WERI-Rb-1 (cell line): ENCODE data around the gene AMIGO2.
"Not testable (repeated sequence)": the region's sequence is repeated elsewhere in the genome, so short reads cannot be mapped to it uniquely, and the experiment has no call there.

Source experiments
- DNase-seq: peaks from one replicate; pipeline ENCODE4 v3.0.0-alpha.2; 2020
- H3K27ac ChIP-seq: fragments of 250-450 bp; sonication (Bioruptor Pico); 2 replicates; pipeline ENCODE4 v1.5.1; 2020; ENCODE audit warnings: mild to moderate bottlenecking, moderate library complexity
- H3K27me3 ChIP-seq: fragments of 250-450 bp; sonication (Bioruptor Pico); 2 replicates; pipeline ENCODE4 v1.5.1; 2021; ENCODE audit warnings: mild to moderate bottlenecking, low read depth, moderate library complexity; ENCODE audit not compliant: insufficient read depth, severe bottlenecking
- H3K36me3 ChIP-seq: fragments of 250-450 bp; sonication (Bioruptor Pico); 2 replicates; pipeline ENCODE4 v1.5.1; 2020; ENCODE audit warnings: mild to moderate bottlenecking, moderate library complexity
- H3K4me3 ChIP-seq: 2 replicates; pipeline ENCODE4 v1.5.1; 2011; ENCODE audit warnings: low read depth, mild to moderate bottlenecking, control low read depth, low read length
- H3K9me3 ChIP-seq: fragments of 250-450 bp; sonication (Bioruptor Pico); 2 replicates; pipeline ENCODE4 v1.5.1; 2021; ENCODE audit warnings: mild to moderate bottlenecking, moderate library complexity; ENCODE audit not compliant: severe bottlenecking
- TF ChIP-seq, protein P1 (sequence below): IDR thresholded peaks from 2 replicates; pipeline ENCODE4 v1.5.1; 2011; ENCODE audit warnings: low read depth, mild to moderate bottlenecking, control low read depth, inconsistent platforms, low read length

The AMIGO2 gene

DNA sequence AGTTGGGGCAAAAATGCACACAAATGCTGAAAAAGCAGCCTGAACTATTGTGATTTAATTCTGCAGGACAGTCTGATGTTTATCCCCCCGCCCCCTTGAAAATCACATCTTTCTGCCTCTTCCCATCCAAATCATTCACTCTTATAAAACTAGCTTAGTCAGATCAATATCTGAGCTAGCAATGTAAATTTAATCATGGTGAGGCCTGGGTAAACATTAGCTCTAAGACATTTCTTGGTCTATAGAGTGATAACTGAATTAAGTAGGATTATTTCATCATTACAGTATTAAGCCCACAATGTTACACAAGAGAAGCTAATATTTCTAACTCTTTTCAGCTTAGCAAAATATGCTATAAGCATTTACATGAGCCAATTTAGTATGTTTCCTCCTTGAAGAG lies 9.4 kb downstream of the AMIGO2 start:
- H3K27me3 ChIP-seq, result peaks cover 23% of the 10 kb centered on the region
- TF ChIP-seq, protein P1, sequence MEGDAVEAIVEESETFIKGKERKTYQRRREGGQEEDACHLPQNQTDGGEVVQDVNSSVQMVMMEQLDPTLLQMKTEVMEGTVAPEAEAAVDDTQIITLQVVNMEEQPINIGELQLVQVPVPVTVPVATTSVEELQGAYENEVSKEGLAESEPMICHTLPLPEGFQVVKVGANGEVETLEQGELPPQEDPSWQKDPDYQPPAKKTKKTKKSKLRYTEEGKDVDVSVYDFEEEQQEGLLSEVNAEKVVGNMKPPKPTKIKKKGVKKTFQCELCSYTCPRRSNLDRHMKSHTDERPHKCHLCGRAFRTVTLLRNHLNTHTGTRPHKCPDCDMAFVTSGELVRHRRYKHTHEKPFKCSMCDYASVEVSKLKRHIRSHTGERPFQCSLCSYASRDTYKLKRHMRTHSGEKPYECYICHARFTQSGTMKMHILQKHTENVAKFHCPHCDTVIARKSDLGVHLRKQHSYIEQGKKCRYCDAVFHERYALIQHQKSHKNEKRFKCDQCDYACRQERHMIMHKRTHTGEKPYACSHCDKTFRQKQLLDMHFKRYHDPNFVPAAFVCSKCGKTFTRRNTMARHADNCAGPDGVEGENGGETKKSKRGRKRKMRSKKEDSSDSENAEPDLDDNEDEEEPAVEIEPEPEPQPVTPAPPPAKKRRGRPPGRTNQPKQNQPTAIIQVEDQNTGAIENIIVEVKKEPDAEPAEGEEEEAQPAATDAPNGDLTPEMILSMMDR, result no peak
- no peak overlapping the region for H3K27ac ChIP-seq
- H3K36me3 ChIP-seq, result no peaks in the 10 kb centered on the region
- DNase-seq, result no peak
- H3K9me3 ChIP-seq, result no peaks in the 10 kb centered on the region
- H3K4me3 ChIP-seq, result no peak overlapping the region

DNA sequence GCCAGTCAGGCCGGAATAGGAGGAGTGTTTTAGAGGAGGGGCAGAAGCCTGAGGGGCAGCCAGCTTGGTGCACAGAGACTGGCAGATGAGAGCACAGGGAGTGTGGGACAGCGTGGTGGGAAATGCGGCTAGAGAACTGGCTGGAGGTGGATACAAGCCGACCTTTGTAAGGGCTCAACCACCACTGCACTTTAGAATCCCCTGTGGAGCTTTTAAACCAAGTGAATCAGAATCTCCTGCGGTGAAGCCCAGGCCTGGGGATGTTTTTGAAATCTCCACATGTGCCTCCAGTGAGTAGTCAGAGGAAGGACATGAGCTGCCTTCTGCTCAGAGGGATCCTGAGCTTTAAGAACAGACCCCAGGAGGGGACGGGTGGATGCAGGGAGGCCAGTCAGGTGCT lies 11.2 kb downstream of the AMIGO2 start:
- H3K27me3 ChIP-seq, result peaks cover 23% of the 10 kb centered on the region
- H3K36me3 ChIP-seq, result no peaks in the 10 kb centered on the region
- no peak overlapping the region for H3K27ac ChIP-seq
- no peak overlapping the region for H3K4me3 ChIP-seq
- DNase-seq, result no peak
- no peaks in the 10 kb centered on the region for H3K9me3 ChIP-seq
- TF ChIP-seq, protein P1, result no peak

DNA sequence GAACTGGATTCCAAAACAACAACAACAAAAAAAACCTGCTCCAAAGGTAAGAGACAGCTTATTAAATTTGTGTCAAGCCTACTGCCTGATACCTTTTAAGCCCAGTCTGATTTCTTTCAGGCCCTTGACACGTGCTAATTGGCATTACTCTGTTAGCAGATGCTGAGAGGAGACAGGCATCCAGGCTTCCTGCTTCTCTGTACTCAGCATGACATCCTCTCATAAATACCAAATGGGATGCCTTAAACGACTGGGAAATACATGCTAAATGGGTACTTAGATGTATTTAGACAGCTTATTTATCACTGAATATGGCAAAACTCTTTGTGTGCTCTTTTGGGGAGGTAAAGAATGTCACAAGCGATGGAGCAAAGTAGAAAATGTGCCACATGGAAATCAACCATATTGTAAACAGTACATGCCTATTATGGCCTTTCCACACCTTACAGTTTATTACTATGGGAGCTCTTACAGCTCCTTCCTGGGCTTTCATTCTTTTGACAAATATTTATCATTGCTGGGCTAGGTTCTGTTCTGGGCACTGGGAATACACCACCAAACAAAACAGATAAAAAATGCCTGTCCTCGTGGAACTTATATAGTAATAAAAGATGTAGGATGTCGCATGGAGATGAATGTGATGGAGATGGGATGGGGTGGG lies 11.9 kb downstream of the AMIGO2 start:
- TF ChIP-seq, protein P1, result no peak
- Histone ChIP-seq H3K4me3 (no peak overlapping the region), H3K9me3 (no peaks in the 10 kb centered on the region), H3K27ac (no peak overlapping the region), H3K27me3 (peaks cover 21% of the 10 kb centered on the region), H3K36me3 (no peaks in the 10 kb centered on the region)
- no peak for DNase-seq

DNA sequence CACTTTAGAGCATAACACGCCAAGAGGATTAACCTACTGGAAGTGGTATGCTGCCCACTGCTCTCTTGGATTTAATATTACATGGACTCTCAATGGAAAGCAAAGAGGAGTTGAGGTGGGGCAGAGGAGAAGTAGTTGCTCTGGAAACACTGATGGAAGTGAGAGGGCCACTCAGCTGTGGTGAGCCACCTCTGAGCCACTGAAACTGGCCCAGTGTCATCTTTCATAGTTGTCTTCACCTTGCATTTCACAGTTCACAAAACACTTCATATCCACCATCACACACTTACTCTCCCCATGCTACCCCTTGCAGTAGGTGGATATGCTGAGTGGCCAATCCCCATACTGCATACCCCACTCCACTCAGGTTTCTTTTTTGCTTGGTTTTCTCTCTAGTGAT lies 12.6 kb downstream of the AMIGO2 start:
- H3K27ac ChIP-seq, result no peak overlapping the region
- no peaks in the 10 kb centered on the region for H3K9me3 ChIP-seq
- H3K36me3 ChIP-seq, result no peaks in the 10 kb centered on the region
- peaks cover 15% of the 10 kb centered on the region for H3K27me3 ChIP-seq
- DNase-seq, result no peak
- H3K4me3 ChIP-seq, result no peak overlapping the region
- TF ChIP-seq, protein P1, result no peak

DNA sequence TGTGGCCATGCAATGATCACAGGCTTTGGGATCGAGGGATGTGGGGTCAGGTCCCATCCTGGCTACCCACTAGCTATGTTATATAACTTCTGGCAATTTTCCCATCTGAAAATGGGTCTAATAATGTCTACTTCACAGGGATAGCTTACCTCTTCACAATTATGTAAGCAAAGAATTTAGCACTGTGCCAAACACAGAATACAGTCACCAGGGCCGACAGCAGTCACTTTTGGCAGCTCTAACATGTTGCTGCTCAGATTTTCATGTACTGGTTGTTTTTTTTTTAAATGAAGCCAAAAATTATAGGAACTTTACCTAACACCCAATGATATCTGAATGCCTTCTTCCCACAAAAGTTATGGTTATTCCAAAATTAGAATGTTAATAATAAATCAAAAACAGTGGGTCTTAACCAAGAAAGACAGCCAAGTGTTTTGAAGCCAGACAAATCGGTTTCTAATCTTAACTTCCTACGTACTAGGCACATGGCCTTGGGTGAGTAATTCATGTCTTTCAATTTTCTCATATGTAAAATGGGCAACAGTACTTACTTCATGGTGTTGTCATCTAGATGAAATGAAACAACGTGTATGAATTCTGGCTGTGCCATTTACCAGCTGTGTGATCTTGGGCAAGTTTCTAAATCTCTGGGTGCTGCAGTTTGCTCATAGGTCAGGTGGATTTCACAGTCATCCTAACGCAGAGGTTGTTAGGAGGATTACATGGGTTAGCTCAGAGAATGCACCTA lies 13.3 kb downstream of the AMIGO2 start:
- Histone ChIP-seq H3K27me3 (peaks cover 15% of the 10 kb centered on the region), H3K4me3 (no peak overlapping the region), H3K9me3 (no peaks in the 10 kb centered on the region), H3K36me3 (no peaks in the 10 kb centered on the region), H3K27ac (no peak overlapping the region)
- DNase-seq, result no peak
- TF ChIP-seq, protein P1, result no peak

DNA sequence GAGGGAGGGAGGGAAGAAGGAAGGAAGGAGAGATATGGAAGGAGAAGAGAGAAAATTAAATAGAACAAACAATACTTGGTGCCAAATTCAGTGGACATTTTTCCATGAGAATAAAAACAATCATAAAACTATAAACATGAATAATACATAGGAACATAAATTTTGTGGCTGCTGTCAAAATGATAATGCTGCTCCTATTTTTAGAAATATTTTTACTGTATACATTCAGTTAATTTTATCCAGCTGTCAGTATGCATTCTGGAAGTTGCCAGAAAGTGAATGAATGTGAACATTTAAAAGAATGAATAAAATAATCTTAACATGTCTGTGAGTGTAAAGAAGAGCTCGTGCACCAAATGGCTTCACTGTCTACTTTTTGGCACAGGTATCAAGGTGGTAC lies 14.2 kb downstream of the AMIGO2 start:
- peaks cover 13% of the 10 kb centered on the region for H3K27me3 ChIP-seq

DNA sequence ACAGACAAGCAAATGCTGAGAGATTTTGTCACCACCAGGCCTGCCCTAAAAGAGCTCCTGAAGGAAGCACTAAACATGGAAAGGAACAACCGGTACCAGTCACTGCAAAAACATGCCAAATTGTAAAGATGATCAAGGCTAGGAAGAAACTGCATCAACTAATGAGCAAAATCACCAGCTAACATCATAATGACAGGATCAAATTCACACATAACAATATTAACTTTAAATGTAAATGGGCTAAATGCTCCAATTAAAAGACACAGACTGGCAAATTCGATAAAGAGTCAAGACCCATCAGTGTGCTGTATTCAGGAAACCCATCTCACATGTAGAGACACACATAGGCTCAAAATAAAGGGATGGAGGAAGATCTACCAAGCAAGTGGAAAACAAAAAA lies 21.1 kb downstream of the AMIGO2 start:
- H3K4me3 ChIP-seq, H3K27ac ChIP-seq, DNase-seq, H3K9me3 ChIP-seq, H3K36me3 ChIP-seq: not testable (repeated sequence)
- H3K27me3 ChIP-seq, result peaks cover 16% of the 10 kb centered on the region

More for the DNA sequence above, 14.2 kb downstream of the AMIGO2 start:
- Histone ChIP-seq H3K9me3 (no peaks in the 10 kb centered on the region), H3K4me3 (no peak overlapping the region), H3K36me3 (no peaks in the 10 kb centered on the region), H3K27ac (no peak overlapping the region)
- DNase-seq, result no peak
- TF ChIP-seq, protein P1, result no peak

DNA sequence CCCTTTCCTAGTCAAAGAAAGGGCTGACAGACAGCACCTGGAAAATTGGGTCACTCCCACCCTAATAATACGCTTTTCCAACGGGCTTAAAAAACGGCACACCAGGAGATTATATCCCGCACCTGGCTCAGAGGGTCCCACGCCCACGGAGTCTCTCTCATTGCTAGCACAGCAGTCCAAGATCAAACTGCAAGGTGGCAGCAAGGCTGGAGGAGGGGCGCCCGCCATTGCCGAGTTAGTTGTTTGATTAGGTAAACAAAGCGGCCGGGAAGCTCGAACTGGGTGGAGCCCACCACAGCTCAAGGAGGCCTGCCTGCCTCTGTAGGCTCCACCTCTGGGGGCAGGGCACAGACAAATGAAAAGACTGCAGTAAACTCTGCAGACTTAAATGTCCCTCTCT lies 22.8 kb downstream of the AMIGO2 start:
- not testable (repeated sequence) for H3K36me3 ChIP-seq, H3K4me3 ChIP-seq, DNase-seq, H3K9me3 ChIP-seq, H3K27ac ChIP-seq
- H3K27me3 ChIP-seq, result peaks cover 19% of the 10 kb centered on the region
